ENCODE data around the gene PTGDR2.

The PTGDR2 gene

GRCh38 chr11:60869451-60869825, 13.7 kb upstream of the PTGDR2 start:
- no peak for DNase-seq (ENCODE audit: low read depth)
- no peak overlapping the region for H3K4me3 ChIP-seq (ENCODE audit: low read depth, low read length)
- TF ChIP-seq, protein P1, sequence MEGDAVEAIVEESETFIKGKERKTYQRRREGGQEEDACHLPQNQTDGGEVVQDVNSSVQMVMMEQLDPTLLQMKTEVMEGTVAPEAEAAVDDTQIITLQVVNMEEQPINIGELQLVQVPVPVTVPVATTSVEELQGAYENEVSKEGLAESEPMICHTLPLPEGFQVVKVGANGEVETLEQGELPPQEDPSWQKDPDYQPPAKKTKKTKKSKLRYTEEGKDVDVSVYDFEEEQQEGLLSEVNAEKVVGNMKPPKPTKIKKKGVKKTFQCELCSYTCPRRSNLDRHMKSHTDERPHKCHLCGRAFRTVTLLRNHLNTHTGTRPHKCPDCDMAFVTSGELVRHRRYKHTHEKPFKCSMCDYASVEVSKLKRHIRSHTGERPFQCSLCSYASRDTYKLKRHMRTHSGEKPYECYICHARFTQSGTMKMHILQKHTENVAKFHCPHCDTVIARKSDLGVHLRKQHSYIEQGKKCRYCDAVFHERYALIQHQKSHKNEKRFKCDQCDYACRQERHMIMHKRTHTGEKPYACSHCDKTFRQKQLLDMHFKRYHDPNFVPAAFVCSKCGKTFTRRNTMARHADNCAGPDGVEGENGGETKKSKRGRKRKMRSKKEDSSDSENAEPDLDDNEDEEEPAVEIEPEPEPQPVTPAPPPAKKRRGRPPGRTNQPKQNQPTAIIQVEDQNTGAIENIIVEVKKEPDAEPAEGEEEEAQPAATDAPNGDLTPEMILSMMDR (conservative IDR thresholded peaks at IDR 0.05; ENCODE audit: low read depth, low read length) = no peak

GRCh38 chr11:60868682-60869450, 13.1 kb upstream of the PTGDR2 start:
- DNase-seq (ENCODE audit: low read depth) = no peak
- TF ChIP-seq, protein P1 (conservative IDR thresholded peaks at IDR 0.05; ENCODE audit: low read depth, low read length) = no peak
- no peak overlapping the region for H3K4me3 ChIP-seq (ENCODE audit: low read depth, low read length)

DNA sequence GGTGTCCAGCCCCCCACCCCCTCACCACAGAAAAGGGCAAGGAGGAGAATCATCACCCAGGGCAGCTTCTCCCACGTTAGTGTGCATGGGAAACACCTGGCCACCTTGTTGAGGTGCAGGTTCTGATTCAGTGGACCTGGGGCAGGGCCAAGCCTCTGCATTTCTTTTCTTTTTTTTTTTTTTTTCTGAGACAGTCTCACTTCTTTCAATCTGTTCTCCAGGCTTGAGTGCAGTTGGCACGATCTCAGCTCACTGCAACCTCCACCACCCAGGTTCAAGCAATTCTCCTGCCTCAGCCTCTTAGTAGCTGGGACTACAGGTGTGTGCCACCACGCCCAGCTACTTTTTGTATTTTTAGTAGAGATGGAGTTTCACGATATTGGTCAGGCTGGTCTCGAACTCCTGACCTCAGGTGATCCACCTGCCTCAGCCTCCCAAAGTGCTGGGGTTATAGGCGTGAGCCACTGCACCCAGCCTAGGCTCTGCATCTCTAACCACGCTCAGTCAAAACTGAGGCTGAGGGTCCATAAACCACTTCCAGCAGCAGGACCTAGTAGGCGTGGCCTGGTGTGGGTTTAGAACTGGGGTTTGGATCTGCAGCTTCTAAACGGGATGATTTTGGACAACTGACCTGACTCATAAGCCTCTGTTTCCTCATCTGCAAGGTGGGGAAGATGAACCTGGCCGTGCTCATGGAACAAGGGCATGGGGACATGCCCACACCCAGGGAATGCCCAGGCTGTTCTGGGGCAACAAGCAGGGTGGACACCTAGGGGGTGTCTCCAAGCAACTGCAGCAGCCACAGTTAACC, 12.3 kb upstream of the PTGDR2 start:
- TF ChIP-seq, protein P1 (conservative IDR thresholded peaks at IDR 0.05; ENCODE audit: low read depth, low read length) = no peak
- no peak for DNase-seq (ENCODE audit: low read depth)
- no peak overlapping the region for H3K4me3 ChIP-seq (ENCODE audit: low read depth, low read length)

- H3K4me3 ChIP-seq (ENCODE audit: low read depth, low read length) = no peak within 1 kb of the TSS
- TF ChIP-seq, protein P1 (conservative IDR thresholded peaks at IDR 0.05; ENCODE audit: low read depth, low read length) = no peak
- no peak for DNase-seq (ENCODE audit: low read depth)
These were observed 11.4 kb upstream of the PTGDR2 start, which contains the start of gene ZP1 for GRCh38 chr11:60866911-60867870. ZP1 (plus strand) TSS chr11:60867542; CDS start chr11:60867562, 20 bp downstream.

DNA sequence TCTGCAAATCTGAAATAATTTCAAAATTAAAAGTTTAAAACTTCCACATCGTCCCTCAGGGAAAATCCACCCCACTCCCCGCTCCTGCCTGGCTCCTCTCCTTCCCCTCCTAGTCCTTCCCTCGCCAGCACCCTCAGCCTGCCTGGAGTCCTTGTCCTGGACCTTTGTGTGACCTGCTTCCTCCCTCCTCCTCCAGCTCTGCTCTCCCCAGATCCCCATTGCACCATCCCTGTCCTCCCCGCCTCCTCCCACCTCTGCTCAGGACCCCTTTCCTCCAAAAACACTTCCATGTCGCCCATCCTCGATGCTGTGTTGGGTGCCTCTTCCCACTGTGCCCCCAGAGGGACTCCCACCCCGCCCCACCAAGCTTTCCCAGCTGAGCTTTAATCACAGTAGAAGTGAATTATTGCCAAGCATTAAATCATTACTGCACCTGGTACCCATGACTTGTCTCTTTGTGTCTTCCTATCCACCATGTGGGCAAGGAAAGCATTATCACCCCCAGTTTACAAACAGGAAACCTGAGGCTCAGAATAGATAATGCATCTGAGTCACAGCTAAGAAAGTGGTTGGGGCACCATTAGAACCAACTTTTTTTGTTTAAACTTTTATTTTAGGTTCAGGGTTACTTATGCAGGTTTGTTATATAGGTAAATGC, 9.2 kb upstream of the PTGDR2 start:
- DNase-seq (ENCODE audit: low read depth) = no peak
- TF ChIP-seq, protein P1 (conservative IDR thresholded peaks at IDR 0.05; ENCODE audit: low read depth, low read length) = no peak
- no peak overlapping the region for H3K4me3 ChIP-seq (ENCODE audit: low read depth, low read length)

All from choroid plexus epithelial cell (primary cell).